IMR-90 (cell line): Measurements from ENCODE around the gene STEAP3. TPM values are rescaled to one million over a fixed set of nuclear protein-coding genes. Genes with fewer than 3 reads are reported as not detected.

Experiments
- ATAC-seq: fragments of 200-7000 bp; cut with Tn5 transposase; 2 replicates; pipeline ENCODE4 v1.9.1; 2020; ENCODE audit warnings: low read depth, mild to moderate bottlenecking, moderate library complexity
- BruUV-seq: library from RNA; stranded (reverse); fragments of 400-500 nt; replicated peaks from 2 replicates; lab custom pipeline; 2021; lab: Mats Ljungman, UMichigan
- CTCF ChIA-PET: fragments of 300-600 bp; formaldehyde crosslinking; extraction: SDS; loops from one replicate; lab custom pipeline; 2021; ENCODE audit warnings: antibody characterized with exemption; lab: Yijun Ruan, JAX
- POLR2A ChIA-PET: fragments of 300-600 bp; sonication (Branson Sonifier 250); formaldehyde crosslinking; loops from one replicate; lab custom pipeline; 2022; ENCODE audit warnings: antibody characterized with exemption; ENCODE audit not compliant: unreplicated experiment; lab: Charles Lee
- DNase-seq: peaks from one replicate; pipeline ENCODE4 v3.0.0; 2013
- H2AFZ ChIP-seq: replicated peaks from 2 replicates; pipeline ENCODE3; 2013; ENCODE audit warnings: low read length, mild to moderate bottlenecking; ENCODE audit not compliant: poor library complexity
- H2AK5ac ChIP-seq: 2 replicates; pipeline ENCODE4 v1.6.1; 2013; ENCODE audit warnings: low read depth, low read length, inconsistent platforms
- H2AK9ac ChIP-seq: replicated peaks from 2 replicates; pipeline ENCODE3; 2013; ENCODE audit warnings: mild to moderate bottlenecking, low read depth, low read length, moderate library complexity; ENCODE audit not compliant: poor library complexity
- H2BK120ac ChIP-seq: 2 replicates; pipeline ENCODE4 v1.6.1; 2013; ENCODE audit warnings: low read depth, low read length, inconsistent platforms
- H2BK15ac ChIP-seq: 3 replicates; pipeline ENCODE4 v1.6.1; 2013; ENCODE audit warnings: low read depth, low read length, inconsistent platforms
- H2BK20ac ChIP-seq: 2 replicates; pipeline ENCODE4 v1.6.1; 2013; ENCODE audit warnings: low read depth, mild to moderate bottlenecking, inconsistent platforms, low read length, moderate library complexity
- H2BK5ac ChIP-seq: 2 replicates; pipeline ENCODE4 v1.6.1; 2013; ENCODE audit warnings: mild to moderate bottlenecking, low read depth, low read length, inconsistent platforms; ENCODE audit not compliant: poor library complexity, severe bottlenecking
- H3K14ac ChIP-seq: replicated peaks from 2 replicates; pipeline ENCODE4 v1.6.1; 2013; ENCODE audit warnings: low read depth, low read length, inconsistent platforms
- H3K18ac ChIP-seq: 2 replicates; pipeline ENCODE4 v1.6.1; 2013; ENCODE audit warnings: low read depth, low read length, control low read depth
- H3K23ac ChIP-seq: 2 replicates; pipeline ENCODE4 v1.6.1; 2013; ENCODE audit warnings: low read depth, low read length, inconsistent platforms
- H3K27ac ChIP-seq: 2 replicates; pipeline ENCODE4 v1.5.1; 2013; ENCODE audit warnings: mild to moderate bottlenecking, control low read depth, low read length; ENCODE audit not compliant: insufficient read depth
- H3K27me3 ChIP-seq: 2 replicates; pipeline ENCODE4 v1.6.1; 2013; ENCODE audit warnings: low read length; ENCODE audit not compliant: control insufficient read depth, insufficient read depth
- H3K36me3 ChIP-seq: 2 replicates; pipeline ENCODE4 v1.6.1; 2013; ENCODE audit warnings: low read length, mixed read lengths; ENCODE audit not compliant: control insufficient read depth, insufficient read depth
- H3K4ac ChIP-seq: 2 replicates; pipeline ENCODE4 v1.6.1; 2013; ENCODE audit warnings: low read depth, low read length, inconsistent platforms
- H3K4me1 ChIP-seq: 2 replicates; pipeline ENCODE4 v1.6.1; 2013; ENCODE audit warnings: low read length, mixed read lengths; ENCODE audit not compliant: control insufficient read depth, insufficient read depth
- H3K4me2 ChIP-seq: 2 replicates; pipeline ENCODE4 v1.6.1; 2013; ENCODE audit warnings: low read depth, mild to moderate bottlenecking, control low read depth, low read length, moderate library complexity
- H3K4me3 ChIP-seq: 2 replicates; pipeline ENCODE4 v1.5.1; 2013; ENCODE audit warnings: low read depth, mild to moderate bottlenecking, control low read depth, low read length, moderate library complexity; ENCODE audit not compliant: insufficient read depth
- H3K56ac ChIP-seq: 2 replicates; pipeline ENCODE4 v1.6.1; 2013; ENCODE audit warnings: low read length, inconsistent platforms; ENCODE audit not compliant: insufficient read depth; ENCODE audit errors: extremely low read depth
- H3K79me1 ChIP-seq, 2 experiments: 2 replicates each; pipeline ENCODE4 v1.6.1; 2013; ENCODE audit warnings: low read length in 2 of 2, inconsistent platforms in 1 of 2, low read depth in 1 of 2
- H3K9ac ChIP-seq: 2 replicates; pipeline ENCODE4 v1.6.1; 2013; ENCODE audit warnings: low read depth, low read length, control low read depth
- H3K9me1 ChIP-seq: 2 replicates; pipeline ENCODE4 v1.6.1; 2013; ENCODE audit warnings: low read length, inconsistent platforms; ENCODE audit not compliant: insufficient read depth
- H3K9me3 ChIP-seq: 2 replicates; pipeline ENCODE4 v1.6.1; 2013; ENCODE audit warnings: low read length; ENCODE audit not compliant: control insufficient read depth, insufficient read depth
- H4K20me1 ChIP-seq: 2 replicates; pipeline ENCODE4 v1.6.1; 2013; ENCODE audit warnings: low read length, inconsistent platforms; ENCODE audit not compliant: insufficient read depth
- H4K5ac ChIP-seq: 2 replicates; pipeline ENCODE4 v1.6.1; 2013; ENCODE audit warnings: mild to moderate bottlenecking, low read depth, low read length, control low read depth
- H4K8ac ChIP-seq, 2 experiments: 2 replicates each; pipeline ENCODE4 v1.6.1; 2013; ENCODE audit warnings: low read depth in 2 of 2, low read length in 2 of 2, control low read depth in 1 of 2, inconsistent platforms in 1 of 2
- H4K91ac ChIP-seq: 2 replicates; pipeline ENCODE4 v1.6.1; 2013; ENCODE audit warnings: low read depth, low read length, inconsistent platforms; ENCODE audit not compliant: insufficient read depth
- CEBPB ChIP-seq: IDR thresholded peaks from 2 replicates; pipeline ENCODE4 v1.6.1; 2012; ENCODE audit warnings: low read depth, low read length, improper control_type of control experiment
- MAFK ChIP-seq: IDR thresholded peaks from 2 replicates; pipeline ENCODE4 v1.6.1; 2012; ENCODE audit warnings: low read depth, low read length, improper control_type of control experiment
- MXI1 ChIP-seq: IDR thresholded peaks from 2 replicates; pipeline ENCODE4 v1.6.1; 2012; ENCODE audit warnings: low read depth, mild to moderate bottlenecking, low read length, moderate library complexity, borderline replicate concordance
- NFE2L2 ChIP-seq: fragments of 150-350 bp; IDR thresholded peaks from 2 replicates; pipeline ENCODE4 v1.6.1; 2016; ENCODE audit warnings: low read depth, mild to moderate bottlenecking, low read length
- POLR2A ChIP-seq: IDR thresholded peaks from 2 replicates; pipeline ENCODE4 v1.6.1; 2012; ENCODE audit warnings: mild to moderate bottlenecking, low read depth, low read length
- WGBS, 2 experiments: methylation state at CpG; one replicate each; pipeline versions ENCODE4 v1.1.5 to v1.1.7; 2013; ENCODE audit warnings: missing lambda C conversion rate in 2 of 2; ENCODE audit not compliant: insufficient read length in 1 of 2; ENCODE audit errors: extremely low coverage in 2 of 2; 5-methylcytosine and 5-hydroxymethylcytosine counted together
- dilution Hi-C: fragments of 300-500 bp; cut with HindIII; formaldehyde crosslinking; loops from one replicate; pipeline ENCODE4 v1.14.3; 2018; ENCODE audit warnings: low sequenced_read_pairs; ENCODE audit not compliant: unreplicated experiment
- in situ Hi-C: fragments of 300-500 bp; cut with MboI; formaldehyde crosslinking; loops from 3 replicates; pipeline ENCODE4 v1.14.3; 2019; ENCODE audit warnings: low sequenced_read_pairs, inconsistent platforms, mixed read lengths
- intact Hi-C: fragments of 100-400 bp; cut with micrococcal nuclease; formaldehyde crosslinking; loops from 2 replicates; pipeline ENCODE4 v1.10.0; 2022
- polyA plus RNA-seq, 3 experiments: library from polyadenylated mRNA; depleted of rRNA; stranded (reverse); fragments of >200 nt; gene quantifications; 2 replicates each; pipeline ENCODE4 v1.2.3, GENCODE V29; 2012; ENCODE audit warnings: low replicate concordance in 1 of 3
- total RNA-seq: library from RNA; depleted of rRNA; stranded (reverse); fragments of >200 nt; gene quantifications from 2 replicates; pipeline ENCODE4 v1.2.3, GENCODE V29; 2012
- TF ChIP-seq, protein P1 (sequence below): fragments of 150-350 bp; IDR thresholded peaks from 2 replicates; pipeline ENCODE4 v1.6.1; 2017; ENCODE audit warnings: mild to moderate bottlenecking, antibody characterized with exemption, low read length, low read depth
- TF ChIP-seq, protein P2 (sequence below): conservative IDR thresholded peaks from 2 replicates; pipeline ENCODE4 v1.5.1; 2012; ENCODE audit warnings: mild to moderate bottlenecking, low read depth, low read length, improper control_type of control experiment

Gene STEAP3
- total and polyA plus RNA-seq, 2 of the 4 experiments (the other 2 are of a cell fraction), result 19.4 to 43.9 TPM

DNA sequence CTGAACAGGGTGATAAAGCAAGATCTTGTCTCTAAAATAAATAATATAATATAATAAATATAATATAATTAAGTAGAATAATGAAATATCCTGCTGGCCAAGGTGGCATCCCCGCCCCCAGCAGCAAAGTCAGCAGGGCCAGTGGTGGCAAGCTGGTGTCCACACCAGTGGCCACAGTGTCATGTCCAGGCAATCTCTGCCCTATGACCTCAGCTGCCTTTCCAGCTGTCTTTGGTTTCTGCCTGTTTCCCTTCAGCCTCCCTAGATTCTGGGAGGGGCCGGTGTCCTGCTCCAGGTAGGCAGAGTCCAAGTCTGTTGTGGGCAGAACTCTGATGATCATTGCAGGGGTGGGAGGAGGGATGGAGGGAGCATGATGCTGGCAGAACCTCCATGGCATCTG lies 16.2 kb upstream of the STEAP3 start:
- no peak for DNase-seq
- no peak overlapping the region for H3K4ac ChIP-seq
- in situ Hi-C loops (no loop called here), intact Hi-C loops (no loop called here), dilution Hi-C loops (no loop called here)
- H3K9ac ChIP-seq, result no peak overlapping the region
- H3K4me1 ChIP-seq, result no peaks in the 10 kb centered on the region
- no peaks in the 10 kb centered on the region for H3K79me1 ChIP-seq
- ChIA-PET CTCF (no interaction called here), POLR2A (no interaction called here)
- no peak overlapping the region for H3K23ac ChIP-seq
- no peak overlapping the region for H3K18ac ChIP-seq
- BruUV-seq, result no TSS peak
- no peak overlapping the region for H2AK9ac ChIP-seq
- H3K9me3 ChIP-seq, result no peaks in the 10 kb centered on the region
- H3K27ac ChIP-seq, result no peak overlapping the region
- no peak overlapping the region for H4K91ac ChIP-seq
- H2AFZ ChIP-seq, result no peak overlapping the region
- H2BK5ac ChIP-seq, result no peak overlapping the region
- H3K36me3 ChIP-seq, result no peaks in the 10 kb centered on the region
- no peak overlapping the region for H3K4me2 ChIP-seq
- no peak overlapping the region for H4K5ac ChIP-seq
- H3K56ac ChIP-seq, result no peak overlapping the region
- H3K4me3 ChIP-seq, result no peak overlapping the region
- TF ChIP-seq CEBPB (no peak), NFE2L2 (no peak), MXI1 (no peak), MAFK (no peak), POLR2A (no peak)
- TF ChIP-seq, protein P1, sequence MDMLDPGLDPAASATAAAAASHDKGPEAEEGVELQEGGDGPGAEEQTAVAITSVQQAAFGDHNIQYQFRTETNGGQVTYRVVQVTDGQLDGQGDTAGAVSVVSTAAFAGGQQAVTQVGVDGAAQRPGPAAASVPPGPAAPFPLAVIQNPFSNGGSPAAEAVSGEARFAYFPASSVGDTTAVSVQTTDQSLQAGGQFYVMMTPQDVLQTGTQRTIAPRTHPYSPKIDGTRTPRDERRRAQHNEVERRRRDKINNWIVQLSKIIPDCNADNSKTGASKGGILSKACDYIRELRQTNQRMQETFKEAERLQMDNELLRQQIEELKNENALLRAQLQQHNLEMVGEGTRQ, result no peak
- TF ChIP-seq, protein P2, sequence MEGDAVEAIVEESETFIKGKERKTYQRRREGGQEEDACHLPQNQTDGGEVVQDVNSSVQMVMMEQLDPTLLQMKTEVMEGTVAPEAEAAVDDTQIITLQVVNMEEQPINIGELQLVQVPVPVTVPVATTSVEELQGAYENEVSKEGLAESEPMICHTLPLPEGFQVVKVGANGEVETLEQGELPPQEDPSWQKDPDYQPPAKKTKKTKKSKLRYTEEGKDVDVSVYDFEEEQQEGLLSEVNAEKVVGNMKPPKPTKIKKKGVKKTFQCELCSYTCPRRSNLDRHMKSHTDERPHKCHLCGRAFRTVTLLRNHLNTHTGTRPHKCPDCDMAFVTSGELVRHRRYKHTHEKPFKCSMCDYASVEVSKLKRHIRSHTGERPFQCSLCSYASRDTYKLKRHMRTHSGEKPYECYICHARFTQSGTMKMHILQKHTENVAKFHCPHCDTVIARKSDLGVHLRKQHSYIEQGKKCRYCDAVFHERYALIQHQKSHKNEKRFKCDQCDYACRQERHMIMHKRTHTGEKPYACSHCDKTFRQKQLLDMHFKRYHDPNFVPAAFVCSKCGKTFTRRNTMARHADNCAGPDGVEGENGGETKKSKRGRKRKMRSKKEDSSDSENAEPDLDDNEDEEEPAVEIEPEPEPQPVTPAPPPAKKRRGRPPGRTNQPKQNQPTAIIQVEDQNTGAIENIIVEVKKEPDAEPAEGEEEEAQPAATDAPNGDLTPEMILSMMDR, result no peak
- 8% methylated on average over 2 of the region's 2 CpGs; no CpG with 5 or more reads in 1 of the 2 experiments for WGBS, 2 experiments
- no peak overlapping the region for H2AK5ac ChIP-seq
- H2BK15ac ChIP-seq, result no peak overlapping the region
- H3K14ac ChIP-seq, result no peak overlapping the region
- H3K9me1 ChIP-seq, result no peaks in the 10 kb centered on the region
- H4K20me1 ChIP-seq, result no peaks in the 10 kb centered on the region
- no peak overlapping the region for H4K8ac ChIP-seq
- peaks cover 34% of the 10 kb centered on the region for H3K27me3 ChIP-seq
- H2BK20ac ChIP-seq, result no peak overlapping the region
- H2BK120ac ChIP-seq, result no peak overlapping the region
- no peak for ATAC-seq
